Trophoblast cell (in vitro differentiated cells and primary cell): ENCODE measurements around the gene NCAM1.

Experiments used
- DNase-seq, 2 donors: peaks; one replicate each; pipeline ENCODE4 v3.0.0-alpha.2; 2016
- H2AFZ ChIP-seq: 2 replicates; pipeline ENCODE4 v1.6.1; 2013; ENCODE audit warnings: low read length, moderate library complexity, mild to moderate bottlenecking; ENCODE audit not compliant: insufficient read depth, poor library complexity
- H2AK5ac ChIP-seq: 2 replicates; pipeline ENCODE4 v1.6.1; 2013; ENCODE audit warnings: mild to moderate bottlenecking, low read length
- H2BK120ac ChIP-seq: 2 replicates; pipeline ENCODE4 v1.6.1; 2013; ENCODE audit warnings: low read length, mild to moderate bottlenecking, moderate library complexity; ENCODE audit not compliant: insufficient read depth, poor library complexity
- H2BK12ac ChIP-seq: 2 replicates; pipeline ENCODE4 v1.6.1; 2013; ENCODE audit warnings: mild to moderate bottlenecking, low read length, moderate library complexity
- H2BK5ac ChIP-seq: 2 replicates; pipeline ENCODE4 v1.6.1; 2013; ENCODE audit warnings: low read length, low read depth, moderate library complexity, mild to moderate bottlenecking; ENCODE audit not compliant: poor library complexity
- H3K14ac ChIP-seq: 2 replicates; pipeline ENCODE4 v1.6.1; 2013; ENCODE audit warnings: mild to moderate bottlenecking, low read length
- H3K18ac ChIP-seq: 2 replicates; pipeline ENCODE4 v1.6.1; 2013; ENCODE audit warnings: mild to moderate bottlenecking, low read length
- H3K23ac ChIP-seq: 2 replicates; pipeline ENCODE4 v1.6.1; 2013; ENCODE audit warnings: low read length
- H3K27ac ChIP-seq: 2 replicates; pipeline ENCODE4 v1.5.1; 2013; ENCODE audit warnings: low read depth, mild to moderate bottlenecking, inconsistent platforms, low read length, moderate library complexity
- H3K27me3 ChIP-seq: 2 replicates; pipeline ENCODE4 v1.6.1; 2013; ENCODE audit warnings: inconsistent platforms, mild to moderate bottlenecking, low read length, moderate library complexity; ENCODE audit not compliant: insufficient read depth
- H3K36me3 ChIP-seq, 2 experiments: 1 replicate in 1 of 2; 2 replicates in 1 of 2; pipeline ENCODE4 v1.6.1; 2013; ENCODE audit warnings: low read length in 2 of 2, mild to moderate bottlenecking in 2 of 2, moderate library complexity in 1 of 2; ENCODE audit not compliant: insufficient read depth in 2 of 2, control insufficient read depth in 1 of 2
- H3K4ac ChIP-seq: 2 replicates; pipeline ENCODE4 v1.6.1; 2013; ENCODE audit warnings: low read depth, mild to moderate bottlenecking, low read length, moderate library complexity
- H3K4me1 ChIP-seq, 2 experiments: 1 replicate in 1 of 2; 2 replicates in 1 of 2; pipeline ENCODE4 v1.6.1; 2013; ENCODE audit warnings: low read length in 2 of 2, mild to moderate bottlenecking in 2 of 2, moderate library complexity in 1 of 2; ENCODE audit not compliant: insufficient read depth in 2 of 2, control insufficient read depth in 1 of 2
- H3K4me2 ChIP-seq: 2 replicates; pipeline ENCODE4 v1.6.1; 2013; ENCODE audit warnings: inconsistent platforms, mild to moderate bottlenecking, low read length, moderate library complexity
- H3K4me3 ChIP-seq: 2 replicates; pipeline ENCODE4 v1.5.1; 2013; ENCODE audit warnings: mild to moderate bottlenecking, low read depth, low read length, inconsistent platforms
- H3K79me1 ChIP-seq: one replicate; pipeline ENCODE4 v1.6.1; 2013; ENCODE audit warnings: low read length
- H3K79me2 ChIP-seq: 2 replicates; pipeline ENCODE4 v1.6.1; 2013; ENCODE audit warnings: low read length, mild to moderate bottlenecking; ENCODE audit not compliant: control insufficient read depth, insufficient read depth, poor library complexity
- H3K9ac ChIP-seq: 2 replicates; pipeline ENCODE4 v1.6.1; 2013; ENCODE audit warnings: mild to moderate bottlenecking, low read length
- H3K9me3 ChIP-seq: 2 replicates; pipeline ENCODE4 v1.6.1; 2013; ENCODE audit warnings: low read depth, mild to moderate bottlenecking, control low read depth, inconsistent platforms, low read length; ENCODE audit not compliant: insufficient read depth
- H4K12ac ChIP-seq: 2 replicates; pipeline ENCODE4 v1.6.1; 2013; ENCODE audit warnings: low read depth, mild to moderate bottlenecking, low read length, moderate library complexity
- H4K8ac ChIP-seq: 2 replicates; pipeline ENCODE4 v1.6.1; 2013; ENCODE audit warnings: low read depth, mild to moderate bottlenecking, low read length, moderate library complexity
- H4K91ac ChIP-seq: one replicate; pipeline ENCODE4 v1.6.1; 2013; ENCODE audit warnings: low read depth, mild to moderate bottlenecking, low read length, moderate library complexity
- WGBS: extraction: QIAGEN DNeasy Blood & Tissue Kit; methylation state at CpG from one replicate; pipeline ENCODE4 v1.1.7; 2013; ENCODE audit warnings: missing lambda C conversion rate; ENCODE audit not compliant: insufficient read length, insufficient coverage; ENCODE audit errors: extremely low coverage; 5-methylcytosine and 5-hydroxymethylcytosine counted together

The NCAM1 gene

DNA sequence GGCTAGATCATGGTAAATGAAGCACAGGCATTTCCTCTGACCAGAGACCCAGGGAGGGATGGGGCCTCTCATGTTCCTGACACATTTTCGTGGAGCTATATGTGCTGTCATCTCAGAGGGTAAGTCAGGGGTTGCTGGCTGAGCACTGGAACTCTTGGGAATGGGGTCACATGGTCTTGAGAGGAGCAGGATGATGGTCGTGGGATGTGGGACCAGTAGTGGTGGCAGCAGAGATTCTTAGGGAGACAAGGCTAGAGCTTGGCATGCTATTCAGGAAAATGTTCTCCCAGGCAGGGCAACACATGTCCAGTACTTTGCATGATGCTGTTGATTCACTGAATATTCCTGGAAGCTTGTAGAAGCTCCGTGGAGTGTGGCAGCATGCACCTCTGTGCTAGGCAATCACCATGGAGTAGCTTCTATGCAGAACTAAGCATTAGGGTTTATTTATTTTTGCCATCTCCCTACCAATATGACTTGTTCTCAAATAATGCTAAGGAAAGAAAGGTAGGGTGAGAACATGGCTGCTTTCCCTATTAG is 321.7 kb downstream of the NCAM1 start:
- Histone ChIP-seq H3K9me3 (peaks cover 4% of the 10 kb centered on the region), H3K9ac (no peak overlapping the region), H4K91ac (no peak overlapping the region), H3K27ac (no peak overlapping the region), H3K79me1 (no peaks in the 10 kb centered on the region), H4K12ac (no peak overlapping the region), H3K4me2 (no peak overlapping the region), H3K36me3 (no peaks in the 10 kb centered on the region), H3K27me3 (no peaks in the 10 kb centered on the region), H2AK5ac (no peak overlapping the region), H3K23ac (no peak overlapping the region), H3K18ac (no peak overlapping the region), H2BK120ac (no peak overlapping the region), H2BK12ac (no peak overlapping the region), H2AFZ (no peak overlapping the region), H3K4me1 (peaks cover 0 to 2% of the 10 kb centered on the region in 2 experiments), H3K4ac (no peak overlapping the region), H3K4me3 (no peak overlapping the region), H3K79me2 (no peaks in the 10 kb centered on the region), H4K8ac (no peak overlapping the region), H2BK5ac (no peak overlapping the region), H3K14ac (no peak overlapping the region)
- no CpG with 5 or more reads among the region's 3 CpGs for WGBS
- no peak for DNase-seq

DNA sequence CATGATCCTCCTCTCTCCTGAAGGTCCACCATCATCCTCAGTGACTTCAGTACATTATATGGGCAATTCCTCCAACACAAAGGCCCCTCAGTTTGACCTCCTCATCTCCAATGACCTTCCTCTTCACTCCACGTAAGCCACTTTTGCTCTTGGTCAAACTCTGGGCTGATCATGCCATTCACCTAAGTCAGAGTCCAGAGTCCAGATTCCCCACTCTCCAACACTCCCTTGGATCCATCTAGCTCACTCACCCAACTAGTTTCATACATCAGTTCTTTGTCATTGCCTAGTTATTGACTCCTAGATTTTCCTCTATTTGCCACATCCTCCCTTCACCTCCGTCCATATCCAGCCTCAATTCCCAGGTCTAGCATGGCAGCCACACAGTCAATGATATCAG is 322.7 kb downstream of the NCAM1 start:
- no peak overlapping the region for H3K4ac ChIP-seq
- H2BK12ac ChIP-seq = no peak overlapping the region
- H3K23ac ChIP-seq = no peak overlapping the region
- no peak overlapping the region for H4K91ac ChIP-seq
- no peak overlapping the region for H4K12ac ChIP-seq
- H3K4me2 ChIP-seq = no peak overlapping the region
- H3K36me3 ChIP-seq = no peaks in the 10 kb centered on the region
- H3K18ac ChIP-seq = no peak overlapping the region
- H3K4me1 ChIP-seq = peaks cover 0 to 2% of the 10 kb centered on the region in 2 experiments
- H2AK5ac ChIP-seq = no peak overlapping the region
- H3K79me2 ChIP-seq = no peaks in the 10 kb centered on the region
- no peak overlapping the region for H2AFZ ChIP-seq
- H3K9me3 ChIP-seq = peaks cover 4% of the 10 kb centered on the region
- H4K8ac ChIP-seq = no peak overlapping the region
- WGBS = no CpG with 5 or more reads among the region's 2 CpGs
- no peaks in the 10 kb centered on the region for H3K27me3 ChIP-seq
- DNase-seq = no peak
- no peak overlapping the region for H3K27ac ChIP-seq
- no peak overlapping the region for H2BK5ac ChIP-seq
- no peak overlapping the region for H3K14ac ChIP-seq
- H2BK120ac ChIP-seq = no peak overlapping the region
- no peak overlapping the region for H3K4me3 ChIP-seq
- H3K79me1 ChIP-seq = no peaks in the 10 kb centered on the region
- H3K9ac ChIP-seq = no peak overlapping the region

DNA sequence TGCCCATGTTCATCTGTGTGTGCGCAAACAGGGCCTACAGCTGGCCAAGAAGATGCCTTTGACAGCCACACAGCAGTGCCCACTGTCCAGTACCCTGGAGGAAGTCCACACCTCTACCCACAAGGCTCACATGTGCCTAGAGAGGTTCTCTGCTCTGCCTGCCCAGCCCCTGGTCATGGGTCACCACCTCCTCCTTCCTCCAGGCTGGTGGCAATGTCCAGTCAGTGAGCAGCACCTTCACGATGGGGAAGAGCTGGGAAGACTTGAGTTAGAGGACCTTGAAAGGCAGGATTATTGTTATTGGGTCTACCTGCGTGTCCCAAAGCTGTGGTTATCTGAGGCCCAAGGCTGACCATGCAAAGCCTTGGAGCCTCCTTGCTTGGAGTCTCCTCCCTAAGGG is 324.8 kb downstream of the NCAM1 start:
- Histone ChIP-seq H3K27me3 (no peaks in the 10 kb centered on the region), H3K9ac (no peak overlapping the region), H3K4ac (no peak overlapping the region), H3K18ac (no peak overlapping the region), H3K23ac (no peak overlapping the region), H4K91ac (no peak overlapping the region), H4K8ac (no peak overlapping the region), H4K12ac (no peak overlapping the region), H3K79me2 (no peaks in the 10 kb centered on the region), H2BK120ac (no peak overlapping the region), H3K27ac (no peak overlapping the region), H2AFZ (no peak overlapping the region), H3K36me3 (no peaks in the 10 kb centered on the region), H3K4me3 (no peak overlapping the region), H3K4me1 (peaks cover 0 to 2% of the 10 kb centered on the region in 2 experiments), H3K79me1 (no peaks in the 10 kb centered on the region), H3K9me3 (peaks cover 4% of the 10 kb centered on the region), H2BK5ac (no peak overlapping the region), H2AK5ac (no peak overlapping the region), H3K4me2 (no peak overlapping the region), H2BK12ac (no peak overlapping the region), H3K14ac (no peak overlapping the region)
- no peak for DNase-seq
- WGBS = no CpG with 5 or more reads among the region's 3 CpGs

DNA sequence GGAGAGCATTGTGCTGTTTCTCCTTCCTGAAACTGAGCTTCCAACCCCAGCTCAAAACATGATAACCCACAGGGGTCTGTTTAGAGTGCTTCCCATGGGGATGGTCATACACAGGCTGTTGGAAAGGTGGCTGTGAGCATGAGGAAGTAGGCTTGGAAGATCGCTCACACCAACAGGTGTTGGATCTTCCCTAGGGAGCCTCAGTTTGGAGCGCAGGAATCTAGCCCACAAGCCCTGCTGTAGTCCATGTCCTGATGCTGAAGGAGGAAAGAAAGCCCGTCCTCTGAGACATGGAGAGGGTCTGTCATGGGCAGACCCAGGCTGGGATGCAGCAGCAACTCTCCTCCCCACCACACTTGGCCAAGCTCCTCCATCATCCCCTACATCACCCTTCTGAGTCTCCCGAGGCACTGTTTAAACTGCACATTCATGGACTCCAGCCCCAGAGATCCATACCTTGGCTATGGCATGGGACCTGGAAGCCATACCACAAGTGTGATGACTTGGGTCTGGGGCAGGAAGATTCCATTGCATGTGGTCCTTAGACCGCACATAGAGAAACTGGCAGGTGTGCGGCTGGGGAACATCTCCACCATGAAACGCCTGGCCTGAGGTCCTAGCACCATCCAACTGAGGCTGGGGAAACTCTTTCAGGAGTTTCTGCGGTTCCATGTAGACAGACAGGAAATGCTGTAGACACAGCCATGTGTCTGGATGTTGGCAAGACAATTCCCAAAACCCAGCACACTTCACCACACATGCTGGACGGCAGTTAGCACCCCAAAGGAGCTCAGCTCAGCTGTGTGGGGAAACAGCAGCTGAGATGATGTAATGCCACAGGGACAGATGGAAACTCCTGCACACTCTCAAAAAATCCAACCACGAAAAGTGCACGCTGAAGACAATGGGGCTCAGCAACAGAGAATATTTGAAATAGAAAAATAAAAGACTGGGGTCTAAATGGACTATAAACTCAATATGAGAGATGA is 325.6 kb downstream of the NCAM1 start:
- no peak overlapping the region for H2AK5ac ChIP-seq
- H3K9me3 ChIP-seq = peaks cover 4% of the 10 kb centered on the region
- no peaks in the 10 kb centered on the region for H3K36me3 ChIP-seq
- H2BK120ac ChIP-seq = no peak overlapping the region
- no peak overlapping the region for H2BK12ac ChIP-seq
- H3K27ac ChIP-seq = no peak overlapping the region
- H3K14ac ChIP-seq = no peak overlapping the region
- no peak overlapping the region for H2BK5ac ChIP-seq
- no peak overlapping the region for H3K18ac ChIP-seq
- no peak overlapping the region for H3K4ac ChIP-seq
- H4K12ac ChIP-seq = no peak overlapping the region
- H4K91ac ChIP-seq = no peak overlapping the region
- no peak overlapping the region for H3K4me2 ChIP-seq
- H3K79me2 ChIP-seq = no peaks in the 10 kb centered on the region
- H3K4me3 ChIP-seq = no peak overlapping the region
- no peak overlapping the region for H3K23ac ChIP-seq
- peak overlapping the region; percentile 25 for H3K9ac ChIP-seq
- H4K8ac ChIP-seq = no peak overlapping the region
- H3K4me1 ChIP-seq = peaks cover 0 to 2% of the 10 kb centered on the region in 2 experiments
- no peak for DNase-seq
- no CpG with 5 or more reads among the region's 11 CpGs for WGBS
- H3K27me3 ChIP-seq = no peaks in the 10 kb centered on the region
- no peaks in the 10 kb centered on the region for H3K79me1 ChIP-seq
- no peak overlapping the region for H2AFZ ChIP-seq
